BJ (cell line): ENCODE data around the gene ST8SIA1. TPM values are rescaled to one million over a fixed set of nuclear protein-coding genes. Genes with fewer than 3 reads are reported as not detected.

Experiments used
- CTCF ChIA-PET: fragments of 350-600 bp; formaldehyde crosslinking; extraction: SDS; loops from one replicate; lab custom pipeline; 2021; ENCODE audit warnings: antibody characterized with exemption, inconsistent platforms; lab: Yijun Ruan, JAX
- POLR2A ChIA-PET: fragments of 300-600 bp; sonication (Branson Sonifier 250); formaldehyde crosslinking; extraction: SDS; loops from one replicate; lab custom pipeline; 2021; ENCODE audit warnings: antibody characterized with exemption; lab: Charles Lee
- DNase-seq: peaks from one replicate; pipeline ENCODE4 v3.0.0-alpha.2; 2011; ENCODE audit warnings: low read depth
- H3K27me3 ChIP-seq: 2 replicates; pipeline ENCODE4 v1.6.0; 2011; ENCODE audit warnings: low read length; ENCODE audit not compliant: control insufficient read depth, insufficient read depth
- H3K36me3 ChIP-seq: 2 replicates; pipeline ENCODE4 v1.5.1; 2011; ENCODE audit warnings: low read length; ENCODE audit not compliant: control insufficient read depth, insufficient read depth
- H3K4me3 ChIP-seq: 2 replicates; pipeline ENCODE4 v1.5.1; 2011; ENCODE audit warnings: low read depth, mild to moderate bottlenecking, control low read depth, low read length
- CTCF ChIP-seq: IDR thresholded peaks from 2 replicates; pipeline ENCODE4 v1.5.1; 2011; ENCODE audit warnings: low read depth, mild to moderate bottlenecking, control low read depth, inconsistent platforms, low read length, moderate library complexity; ENCODE audit not compliant: insufficient read depth
- polyA plus RNA-seq: library from polyadenylated mRNA; depleted of rRNA; stranded (reverse); fragments of >200 nt; gene quantifications from 2 replicates; pipeline ENCODE4 v1.2.3, GENCODE V29; 2011

The ST8SIA1 gene
- polyA plus RNA-seq, 1 experiment = not detected

GRCh38 chr12:22310709-22311108 lies 23.8 kb downstream of the ST8SIA1 start:
- CTCF ChIA-PET = no interaction called here
- DNase-seq = no peak
- no peaks in the 10 kb centered on the region for H3K36me3 ChIP-seq
- H3K27me3 ChIP-seq = no peaks in the 10 kb centered on the region
- TF ChIP-seq CTCF = no peak
- POLR2A ChIA-PET = no interaction called here
- H3K4me3 ChIP-seq = no peak overlapping the region

GRCh38 chr12:22310275-22310674 lies 24.2 kb downstream of the ST8SIA1 start:
- no peak for DNase-seq
- CTCF ChIA-PET = no interaction called here
- TF ChIP-seq CTCF = no peak
- H3K4me3 ChIP-seq = no peak overlapping the region
- no peaks in the 10 kb centered on the region for H3K27me3 ChIP-seq
- POLR2A ChIA-PET = no interaction called here
- no peaks in the 10 kb centered on the region for H3K36me3 ChIP-seq

DNA sequence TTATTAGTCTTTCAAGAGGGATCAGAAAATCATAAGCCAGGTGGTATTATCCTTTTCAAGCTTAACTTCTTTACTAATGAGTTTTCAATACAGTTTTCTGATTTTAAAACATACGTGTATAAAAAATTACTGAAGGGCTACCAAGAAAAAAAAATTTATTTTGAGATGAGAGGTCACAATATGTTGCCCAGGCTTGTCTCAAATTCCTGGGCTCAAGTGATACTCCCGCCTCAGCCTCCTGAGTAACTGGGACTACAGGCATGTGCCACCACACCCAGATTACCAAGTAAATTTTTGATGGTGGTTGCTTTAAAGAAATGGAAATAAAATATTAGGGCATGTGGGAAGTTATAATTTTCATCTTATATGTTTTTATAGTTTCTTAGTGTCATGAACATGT lies 26.7 kb downstream of the ST8SIA1 start:
- CTCF ChIA-PET = no interaction called here
- POLR2A ChIA-PET = no interaction called here

DNA sequence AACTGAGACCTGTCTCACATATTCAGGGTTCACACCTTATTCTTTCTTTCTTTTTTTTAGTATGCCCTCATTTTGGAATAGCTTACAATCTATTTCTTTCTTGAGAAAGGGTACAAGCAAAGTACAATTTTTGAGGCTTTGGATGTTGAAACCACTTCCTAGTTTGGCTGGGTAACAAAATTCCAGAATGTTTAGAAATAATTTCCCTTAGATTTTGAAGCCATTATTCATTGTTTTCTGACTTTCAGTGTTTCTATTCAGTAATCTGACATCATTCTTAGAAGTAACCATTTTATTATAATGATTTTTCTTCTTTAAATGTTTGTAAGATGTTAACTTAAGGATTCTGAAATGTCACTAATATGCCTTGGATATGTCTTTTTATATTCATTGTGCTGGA lies 28.2 kb downstream of the ST8SIA1 start:
- no peak for TF ChIP-seq CTCF
- no peak overlapping the region for H3K4me3 ChIP-seq
- CTCF ChIA-PET = interaction anchor here (1.0 kb wide), 1 partner anchor 12 kb away, joined by 3 read pairs; no protein-coding TSS in a partner anchor
- POLR2A ChIA-PET = no interaction called here
- no peaks in the 10 kb centered on the region for H3K27me3 ChIP-seq
- DNase-seq = no peak
- H3K36me3 ChIP-seq = no peaks in the 10 kb centered on the region

More for the DNA sequence above, 26.7 kb downstream of the ST8SIA1 start:
- H3K27me3 ChIP-seq = no peaks in the 10 kb centered on the region
- H3K4me3 ChIP-seq = no peak overlapping the region
- no peak for TF ChIP-seq CTCF
- DNase-seq = no peak
- no peaks in the 10 kb centered on the region for H3K36me3 ChIP-seq

- no peak for TF ChIP-seq CTCF
- H3K36me3 ChIP-seq = no peaks in the 10 kb centered on the region
- H3K4me3 ChIP-seq = no peak overlapping the region
- H3K27me3 ChIP-seq = no peaks in the 10 kb centered on the region
- CTCF ChIA-PET = no interaction called here
- POLR2A ChIA-PET = no interaction called here
- DNase-seq = no peak
Observed at GRCh38 chr12:22304341-22304740, 30.2 kb downstream of the ST8SIA1 start.
